HCT116 (cell line): ENCODE data around the gene SHC2. TPM values are rescaled to one million over a fixed set of nuclear protein-coding genes. Genes with fewer than 3 reads are reported as not detected.

Source experiments
- ATAC-seq: fragments of 200-7000 bp; cut with Tn5 transposase; 2 replicates; pipeline ENCODE4 v1.9.1; 2020; ENCODE audit warnings: mild to moderate bottlenecking, moderate library complexity
- BruUV-seq: library from RNA; stranded (reverse); fragments of 400-500 nt; replicated peaks from 2 replicates; lab custom pipeline; 2021; lab: Mats Ljungman, UMichigan
- CTCF ChIA-PET: fragments of 300-600 bp; sonication (Branson Sonifier 250); formaldehyde crosslinking; loops from one replicate; lab custom pipeline; 2021; ENCODE audit warnings: antibody characterized with exemption; lab: Charles Lee
- POLR2A ChIA-PET: fragments of 300-600, 350-600 bp; sonication (Branson Sonifier 250); formaldehyde crosslinking; loops from one replicate; lab custom pipeline; 2021; ENCODE audit warnings: antibody characterized with exemption; lab: Charles Lee
- RAD21 ChIA-PET, 2 experiments: fragments of 300-600 bp; sonication (Branson Sonifier 250); formaldehyde crosslinking; loops; one replicate each; lab custom pipeline; 2023; ENCODE audit warnings: low total read pairs in 2 of 2; ENCODE audit not compliant: uncharacterized antibody in 2 of 2, unreplicated experiment in 2 of 2, low non-redundant PET in 1 of 2; lab: Charles Lee
- DNase-seq: peaks from one replicate; pipeline ENCODE4 v3.0.0-alpha.2; 2010; ENCODE audit warnings: low read depth, low spot score
- H2AFZ ChIP-seq: fragments of 200-600 bp; shearing (Covaris generic), sonication (generic); 2 replicates; pipeline ENCODE4 v1.6.1; 2017; ENCODE audit warnings: low read depth, mixed run types, mixed read lengths, antibody characterized with exemption, low read length; ENCODE audit not compliant: poor library complexity, severe bottlenecking
- H3K27ac ChIP-seq: 2 replicates; pipeline ENCODE4 v1.5.1; 2012; ENCODE audit warnings: low read depth, low read length
- H3K27me3 ChIP-seq: fragments of 200-600 bp; sonication (generic); 2 replicates; pipeline ENCODE4 v1.6.1; 2016; ENCODE audit warnings: mixed run types, low read length, mixed read lengths; ENCODE audit not compliant: insufficient read depth
- H3K36me3 ChIP-seq, 2 experiments: fragments of 200-500 bp in 1 of 2; fragments of 200-600 bp in 1 of 2; sonication (Bioruptor generic) in 1 of 2; sonication (generic) in 1 of 2; 2 replicates each; pipeline versions ENCODE4 v1.5.1 to v1.6.1; 2014 to 2016; ENCODE audit warnings: low read length in 2 of 2, inconsistent platforms in 1 of 2, mixed read lengths in 1 of 2, mixed run types in 1 of 2; ENCODE audit not compliant: insufficient read depth in 2 of 2, control insufficient read depth in 1 of 2
- H3K4me1 ChIP-seq, 2 experiments: fragments of 200-600 bp in 1 of 2; sonication (generic) in 1 of 2; 2 replicates each; pipeline versions ENCODE4 v1.5.1 to v1.6.1; 2012 to 2017; ENCODE audit warnings: low read length in 2 of 2, inconsistent platforms in 1 of 2, mild to moderate bottlenecking in 1 of 2, mixed read lengths in 1 of 2, mixed run types in 1 of 2, moderate library complexity in 1 of 2; ENCODE audit not compliant: insufficient read depth in 2 of 2, control insufficient read depth in 1 of 2
- H3K4me2 ChIP-seq: fragments of 200-600 bp; sonication (generic); 2 replicates; pipeline ENCODE4 v1.6.1; 2017; ENCODE audit warnings: mixed run types, low read length, mixed read lengths
- H3K4me3 ChIP-seq, 2 experiments: fragments of 200-600 bp in 1 of 2; sonication (generic) in 1 of 2; replicated peaks in 1 of 2; 2 replicates each; pipeline ENCODE4 v1.5.1; 2011 to 2016; ENCODE audit warnings: low read length in 2 of 2, control low read depth in 1 of 2, low read depth in 1 of 2, mild to moderate bottlenecking in 1 of 2, mixed read lengths in 1 of 2, mixed run types in 1 of 2
- H3K79me2 ChIP-seq: fragments of 200-600 bp; sonication (generic); 2 replicates; pipeline ENCODE4 v1.6.1; 2017; ENCODE audit warnings: mild to moderate bottlenecking, mixed run types, low read length, moderate library complexity, mixed read lengths; ENCODE audit not compliant: insufficient read depth
- H3K9ac ChIP-seq: fragments of 200-600 bp; sonication (generic); 2 replicates; pipeline ENCODE4 v1.6.1; 2016; ENCODE audit warnings: low read length, mixed read lengths
- H3K9me2 ChIP-seq: fragments of 200-600 bp; sonication (generic), shearing (Covaris generic); 2 replicates; pipeline ENCODE4 v1.6.1; 2017; ENCODE audit warnings: mixed run types, mild to moderate bottlenecking, moderate library complexity; ENCODE audit not compliant: insufficient read depth
- H3K9me3 ChIP-seq, 2 experiments: fragments of 200-500 bp in 1 of 2; fragments of 200-600 bp in 1 of 2; sonication (Bioruptor generic) in 1 of 2; sonication (generic) in 1 of 2; 2 replicates each; pipeline ENCODE4 v1.6.1; 2014 to 2017; ENCODE audit warnings: low read length in 2 of 2, mixed read lengths in 2 of 2, inconsistent platforms in 1 of 2, low read depth in 1 of 2, mild to moderate bottlenecking in 1 of 2, mixed run types in 1 of 2, moderate library complexity in 1 of 2; ENCODE audit not compliant: control insufficient read depth in 1 of 2, insufficient read depth in 1 of 2
- H4K20me1 ChIP-seq: fragments of 200-600 bp; sonication (generic), shearing (Covaris generic); 2 replicates; pipeline ENCODE4 v1.6.1; 2017; ENCODE audit warnings: mixed run types, mild to moderate bottlenecking, moderate library complexity; ENCODE audit not compliant: insufficient read depth
- CEBPB ChIP-seq: IDR thresholded peaks from 2 replicates; pipeline ENCODE4 v1.6.1; 2012; ENCODE audit warnings: low read depth
- ELF1 ChIP-seq: IDR thresholded peaks from 2 replicates; pipeline ENCODE4 v1.6.1; 2012; ENCODE audit warnings: low read depth, borderline replicate concordance
- EZH2 ChIP-seq: fragments of 200-600 bp; sonication (generic); IDR thresholded peaks from 2 replicates; pipeline ENCODE4 v1.6.1; 2017; ENCODE audit warnings: antibody characterized with exemption, mixed run types
- EZH2phosphoT487 ChIP-seq: fragments of 200-600 bp; IDR thresholded peaks from 2 replicates; pipeline ENCODE4 v1.6.1; 2018; ENCODE audit warnings: antibody characterized with exemption, borderline replicate concordance
- FOSL1 ChIP-seq: IDR thresholded peaks from 2 replicates; pipeline ENCODE4 v1.6.1; 2012; ENCODE audit warnings: low read depth
- JUND ChIP-seq: IDR thresholded peaks from 2 replicates; pipeline ENCODE4 v1.6.1; 2012
- MAX ChIP-seq: IDR thresholded peaks from 2 replicates; pipeline ENCODE4 v1.6.1; 2012
- SIN3A ChIP-seq: IDR thresholded peaks from 2 replicates; pipeline ENCODE4 v1.6.1; 2012; ENCODE audit warnings: low read depth
- TCF7L2 ChIP-seq: IDR thresholded peaks from 2 replicates; pipeline ENCODE4 v1.7.0; 2011; ENCODE audit warnings: borderline replicate concordance, inconsistent platforms; ENCODE audit not compliant: insufficient read depth, insufficient read length; ENCODE audit errors: extremely low read depth
- ZNF274 ChIP-seq: fragments of 200-500 bp; sonication (Bioruptor generic); IDR thresholded peaks from 2 replicates; pipeline ENCODE4 v1.6.1; 2014; ENCODE audit warnings: mild to moderate bottlenecking, low read depth, low read length, inconsistent platforms
- intact Hi-C: fragments of 100-400 bp; cut with micrococcal nuclease; formaldehyde crosslinking; loops from 2 replicates; pipeline ENCODE4 v1.10.0; 2022
- total RNA-seq: library from RNA; stranded (reverse); gene quantifications from one replicate; pipeline ENCODE4 v1.2.1, GENCODE V29; 2021; ENCODE audit not compliant: unreplicated experiment
- TF ChIP-seq, protein P1 (sequence below): IDR thresholded peaks from 2 replicates; pipeline ENCODE4 v1.6.1; 2012; ENCODE audit warnings: low read depth

Gene SHC2
- total RNA-seq, 1 experiment from 2014 or later: 2.5 TPM

GRCh38 chr19:496986-497385 lies 36.2 kb upstream of the SHC2 start:
- Histone ChIP-seq H3K4me2 (no peak overlapping the region), H2AFZ (no peak overlapping the region), H4K20me1 (no peaks in the 10 kb centered on the region), H3K27me3 (no peaks in the 10 kb centered on the region), H3K9ac (no peak overlapping the region), H3K36me3 (no peaks in the 10 kb centered on the region), H3K27ac (no peak overlapping the region), H3K9me3 (no peaks in the 10 kb centered on the region; a peak in 1 of 4 replicates), H3K4me1 (peaks cover 2 to 10% of the 10 kb centered on the region in 2 experiments; a peak in 3 of 4 replicates), H3K4me3 (no peak overlapping the region), H3K79me2 (no peaks in the 10 kb centered on the region), H3K9me2 (no peaks in the 10 kb centered on the region)
- ChIA-PET POLR2A (no interaction called here), CTCF (no interaction called here), RAD21 (no interaction called here)
- DNase-seq (no peak), ATAC-seq (no peak)
- BruUV-seq: no TSS peak
- TF ChIP-seq CEBPB: no peak
- TF ChIP-seq EZH2: no peak
- TF ChIP-seq MAX: no peak
- no peak for TF ChIP-seq JUND
- no peak for TF ChIP-seq TCF7L2
- no peak for TF ChIP-seq ELF1
- TF ChIP-seq ZNF274: no peak
- TF ChIP-seq, protein P1, sequence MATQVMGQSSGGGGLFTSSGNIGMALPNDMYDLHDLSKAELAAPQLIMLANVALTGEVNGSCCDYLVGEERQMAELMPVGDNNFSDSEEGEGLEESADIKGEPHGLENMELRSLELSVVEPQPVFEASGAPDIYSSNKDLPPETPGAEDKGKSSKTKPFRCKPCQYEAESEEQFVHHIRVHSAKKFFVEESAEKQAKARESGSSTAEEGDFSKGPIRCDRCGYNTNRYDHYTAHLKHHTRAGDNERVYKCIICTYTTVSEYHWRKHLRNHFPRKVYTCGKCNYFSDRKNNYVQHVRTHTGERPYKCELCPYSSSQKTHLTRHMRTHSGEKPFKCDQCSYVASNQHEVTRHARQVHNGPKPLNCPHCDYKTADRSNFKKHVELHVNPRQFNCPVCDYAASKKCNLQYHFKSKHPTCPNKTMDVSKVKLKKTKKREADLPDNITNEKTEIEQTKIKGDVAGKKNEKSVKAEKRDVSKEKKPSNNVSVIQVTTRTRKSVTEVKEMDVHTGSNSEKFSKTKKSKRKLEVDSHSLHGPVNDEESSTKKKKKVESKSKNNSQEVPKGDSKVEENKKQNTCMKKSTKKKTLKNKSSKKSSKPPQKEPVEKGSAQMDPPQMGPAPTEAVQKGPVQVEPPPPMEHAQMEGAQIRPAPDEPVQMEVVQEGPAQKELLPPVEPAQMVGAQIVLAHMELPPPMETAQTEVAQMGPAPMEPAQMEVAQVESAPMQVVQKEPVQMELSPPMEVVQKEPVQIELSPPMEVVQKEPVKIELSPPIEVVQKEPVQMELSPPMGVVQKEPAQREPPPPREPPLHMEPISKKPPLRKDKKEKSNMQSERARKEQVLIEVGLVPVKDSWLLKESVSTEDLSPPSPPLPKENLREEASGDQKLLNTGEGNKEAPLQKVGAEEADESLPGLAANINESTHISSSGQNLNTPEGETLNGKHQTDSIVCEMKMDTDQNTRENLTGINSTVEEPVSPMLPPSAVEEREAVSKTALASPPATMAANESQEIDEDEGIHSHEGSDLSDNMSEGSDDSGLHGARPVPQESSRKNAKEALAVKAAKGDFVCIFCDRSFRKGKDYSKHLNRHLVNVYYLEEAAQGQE: no peak
- TF ChIP-seq EZH2phosphoT487: no peak
- TF ChIP-seq SIN3A: no peak
- TF ChIP-seq FOSL1: no peak
- intact Hi-C loops: no loop called here
